Neutrophil (primary cell): ENCODE data around the gene GPC6.

ENCODE experiments used
- H3K27ac ChIP-seq: fragments of 200-600 bp; sonication (generic); 2 replicates; pipeline ENCODE4 v1.5.1; 2016; ENCODE audit warnings: mild to moderate bottlenecking, moderate library complexity
- H3K27me3 ChIP-seq: fragments of 200-600 bp; sonication (generic); 2 replicates; pipeline ENCODE4 v1.6.0; 2016; ENCODE audit warnings: mild to moderate bottlenecking
- H3K36me3 ChIP-seq: fragments of 200-600 bp; sonication (generic); 2 replicates; pipeline ENCODE4 v1.5.1; 2017
- H3K4me1 ChIP-seq, 2 experiments: fragments of 200-600 bp in 1 of 2; sonication (generic) in 1 of 2; 1 replicate in 1 of 2; 2 replicates in 1 of 2; pipeline versions ENCODE4 v1.5.1 to v1.6.1; 2013 to 2016; ENCODE audit warnings: low read depth in 1 of 2, low read length in 1 of 2, mild to moderate bottlenecking in 1 of 2, moderate library complexity in 1 of 2; ENCODE audit not compliant: control insufficient read depth in 1 of 2, insufficient read depth in 1 of 2
- H3K4me3 ChIP-seq, 2 experiments: fragments of 200-600 bp in 1 of 2; sonication (generic) in 1 of 2; 1 replicate in 1 of 2; 2 replicates in 1 of 2; pipeline ENCODE4 v1.5.1; 2013 to 2016; ENCODE audit warnings: low read depth in 1 of 2, low read length in 1 of 2, mild to moderate bottlenecking in 1 of 2, moderate library complexity in 1 of 2
- H3K9me3 ChIP-seq: fragments of 200-600 bp; sonication (generic); 2 replicates; pipeline ENCODE4 v1.5.1; 2016
- TF ChIP-seq, protein P1 (sequence below): fragments of 200-600 bp; sonication (generic); IDR thresholded peaks from 2 replicates; pipeline ENCODE4 v1.5.1; 2016; ENCODE audit warnings: antibody characterized with exemption

GPC6 gene

DNA sequence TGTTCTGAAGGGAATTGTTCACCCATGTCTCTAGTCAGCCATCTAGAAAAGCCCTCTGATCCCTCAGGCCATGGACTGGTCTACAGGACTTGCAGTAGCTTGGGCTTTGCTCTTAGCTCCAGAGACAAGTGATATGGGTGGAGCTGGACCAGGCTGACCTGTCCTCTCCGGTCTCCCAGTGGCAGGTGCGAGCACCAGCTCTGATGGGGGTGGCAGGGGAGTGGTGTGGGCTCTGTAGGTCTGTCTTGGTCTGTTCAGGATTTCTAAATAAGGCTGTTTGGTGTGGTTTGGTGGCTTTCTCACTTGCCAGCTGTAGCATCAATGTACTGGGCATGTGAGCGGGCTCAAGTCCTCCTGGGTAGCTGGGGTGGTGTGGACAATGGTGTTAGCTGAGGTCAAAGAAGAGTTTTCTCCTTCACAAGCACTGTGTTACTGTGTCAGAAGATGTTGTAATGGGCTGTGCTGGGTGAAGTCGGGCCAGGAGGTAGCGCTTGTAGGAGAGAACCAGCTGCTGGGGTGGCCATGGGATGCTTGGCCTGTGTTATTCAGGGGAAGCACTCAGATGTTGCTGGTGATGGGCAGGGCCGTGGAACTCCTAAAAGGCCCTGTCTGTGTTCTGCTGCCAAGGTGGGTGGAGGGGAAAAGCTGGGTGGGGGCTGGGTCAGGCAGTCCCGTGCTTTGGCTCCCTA lies 16.9 kb downstream of the GPC6 start:
- H3K27me3 ChIP-seq = no peaks in the 10 kb centered on the region
- H3K27ac ChIP-seq = no peak overlapping the region
- H3K36me3 ChIP-seq = no peaks in the 10 kb centered on the region
- no peaks in the 10 kb centered on the region for H3K4me1 ChIP-seq
- no peaks in the 10 kb centered on the region for H3K9me3 ChIP-seq
- no peak overlapping the region for H3K4me3 ChIP-seq
- TF ChIP-seq, protein P1, sequence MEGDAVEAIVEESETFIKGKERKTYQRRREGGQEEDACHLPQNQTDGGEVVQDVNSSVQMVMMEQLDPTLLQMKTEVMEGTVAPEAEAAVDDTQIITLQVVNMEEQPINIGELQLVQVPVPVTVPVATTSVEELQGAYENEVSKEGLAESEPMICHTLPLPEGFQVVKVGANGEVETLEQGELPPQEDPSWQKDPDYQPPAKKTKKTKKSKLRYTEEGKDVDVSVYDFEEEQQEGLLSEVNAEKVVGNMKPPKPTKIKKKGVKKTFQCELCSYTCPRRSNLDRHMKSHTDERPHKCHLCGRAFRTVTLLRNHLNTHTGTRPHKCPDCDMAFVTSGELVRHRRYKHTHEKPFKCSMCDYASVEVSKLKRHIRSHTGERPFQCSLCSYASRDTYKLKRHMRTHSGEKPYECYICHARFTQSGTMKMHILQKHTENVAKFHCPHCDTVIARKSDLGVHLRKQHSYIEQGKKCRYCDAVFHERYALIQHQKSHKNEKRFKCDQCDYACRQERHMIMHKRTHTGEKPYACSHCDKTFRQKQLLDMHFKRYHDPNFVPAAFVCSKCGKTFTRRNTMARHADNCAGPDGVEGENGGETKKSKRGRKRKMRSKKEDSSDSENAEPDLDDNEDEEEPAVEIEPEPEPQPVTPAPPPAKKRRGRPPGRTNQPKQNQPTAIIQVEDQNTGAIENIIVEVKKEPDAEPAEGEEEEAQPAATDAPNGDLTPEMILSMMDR = no peak

DNA sequence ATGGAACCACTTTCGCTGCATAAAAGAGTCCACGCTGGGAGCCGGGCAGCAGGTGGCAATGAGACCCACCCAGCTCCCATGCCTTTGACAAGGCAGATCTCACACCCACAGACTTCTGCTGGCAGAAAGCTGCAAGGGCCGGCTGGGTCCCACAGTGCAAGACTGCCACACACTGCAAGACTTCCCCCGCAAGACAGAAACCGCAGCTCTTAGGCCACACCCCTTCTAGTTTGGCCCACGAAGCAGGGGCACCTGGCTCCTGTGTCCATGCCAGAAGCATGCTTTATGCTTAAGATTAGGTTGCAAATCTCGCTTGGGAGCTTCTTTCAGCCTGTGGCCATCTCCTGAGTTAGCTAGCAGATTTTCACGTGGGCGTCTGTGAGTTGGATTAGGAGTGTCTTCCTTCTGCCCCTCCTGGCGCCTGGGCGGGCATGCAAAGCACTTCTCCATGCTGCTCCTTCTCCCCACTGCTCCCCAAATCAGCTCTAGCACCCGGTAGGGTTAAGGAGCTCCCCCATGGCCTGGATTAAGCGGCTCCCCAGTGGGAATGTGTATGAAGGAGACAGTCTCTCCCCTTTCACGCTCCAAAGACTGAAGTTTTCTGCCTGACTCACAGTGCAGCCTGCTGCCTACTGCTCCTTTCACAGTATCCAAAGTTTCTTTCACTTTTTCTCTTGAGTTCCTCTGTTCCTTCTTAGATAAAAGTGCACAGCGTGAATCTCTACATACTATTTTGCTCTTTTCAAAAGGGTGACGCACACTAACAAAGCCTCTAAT lies 17.7 kb downstream of the GPC6 start:
- TF ChIP-seq, protein P1 = no peak
- Histone ChIP-seq H3K27me3 (no peaks in the 10 kb centered on the region), H3K4me1 (no peaks in the 10 kb centered on the region), H3K4me3 (no peak overlapping the region), H3K27ac (no peak overlapping the region), H3K9me3 (no peaks in the 10 kb centered on the region), H3K36me3 (no peaks in the 10 kb centered on the region)

DNA sequence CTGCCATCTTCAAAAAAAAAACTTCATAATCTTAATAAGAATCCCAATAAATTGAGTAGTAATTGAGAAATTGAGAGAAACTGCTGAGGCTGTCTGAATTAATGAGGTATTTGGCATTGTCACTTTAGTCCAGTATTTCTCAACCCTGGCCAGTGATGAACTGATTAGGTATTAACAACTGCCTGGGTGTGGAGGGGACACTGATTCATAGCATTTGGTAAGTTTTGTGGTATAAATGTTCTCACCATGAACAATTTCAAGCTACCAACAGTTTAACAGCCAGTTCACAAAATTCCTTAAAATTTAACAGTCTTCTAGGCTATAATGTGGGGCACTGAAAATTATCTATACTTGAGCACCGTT lies 18.3 kb downstream of the GPC6 start:
- H3K27ac ChIP-seq = no peak overlapping the region
- no peak overlapping the region for H3K4me3 ChIP-seq
- no peaks in the 10 kb centered on the region for H3K9me3 ChIP-seq
- no peaks in the 10 kb centered on the region for H3K4me1 ChIP-seq
- no peaks in the 10 kb centered on the region for H3K36me3 ChIP-seq
- TF ChIP-seq, protein P1 = no peak
- H3K27me3 ChIP-seq = no peaks in the 10 kb centered on the region

DNA sequence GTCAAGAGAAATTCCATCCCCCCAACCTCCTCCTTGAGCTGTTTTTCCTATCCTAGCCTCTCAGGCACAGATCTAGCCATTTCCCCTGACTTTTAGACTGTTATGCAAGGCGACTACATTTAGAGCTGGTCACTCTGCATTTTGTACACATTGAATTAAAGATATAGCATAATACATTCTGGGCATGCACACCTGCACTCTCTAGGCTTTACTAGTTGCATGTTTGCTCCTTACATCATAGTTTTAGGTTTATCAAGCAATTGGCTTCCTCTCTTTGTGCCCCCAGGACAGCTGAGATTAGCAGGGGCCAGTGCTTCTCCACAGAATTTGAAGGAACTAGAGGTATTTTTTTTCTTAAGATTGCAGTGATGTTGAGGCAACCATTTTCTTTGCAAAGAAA lies 19.5 kb downstream of the GPC6 start:
- no peaks in the 10 kb centered on the region for H3K36me3 ChIP-seq
- no peak overlapping the region for H3K4me3 ChIP-seq
- no peaks in the 10 kb centered on the region for H3K4me1 ChIP-seq
- no peak overlapping the region for H3K27ac ChIP-seq
- TF ChIP-seq, protein P1 = no peak
- no peaks in the 10 kb centered on the region for H3K27me3 ChIP-seq
- no peaks in the 10 kb centered on the region for H3K9me3 ChIP-seq

DNA sequence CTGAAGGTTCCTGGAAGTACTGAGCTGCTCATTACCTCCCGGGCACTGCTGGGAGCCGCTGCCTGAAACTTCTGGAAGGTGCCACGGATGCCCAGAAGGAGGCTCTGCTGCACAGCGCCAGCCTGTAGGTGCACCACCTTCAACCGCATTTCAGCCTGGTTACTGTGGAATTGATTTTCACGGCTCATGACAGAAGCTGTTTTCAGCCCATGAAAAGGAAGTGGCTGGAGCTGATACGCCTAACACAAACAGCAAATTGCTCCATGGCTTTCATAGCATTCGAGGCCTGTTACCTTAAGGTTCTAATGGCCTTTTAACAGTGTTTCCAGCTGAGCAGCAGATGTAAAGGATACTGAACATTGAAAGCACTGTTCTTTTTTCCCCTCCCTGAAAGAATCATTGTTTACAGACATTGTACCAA lies 22.0 kb downstream of the GPC6 start:
- Histone ChIP-seq H3K36me3 (no peaks in the 10 kb centered on the region), H3K4me1 (no peaks in the 10 kb centered on the region), H3K4me3 (no peak overlapping the region), H3K27ac (no peak overlapping the region), H3K27me3 (no peaks in the 10 kb centered on the region), H3K9me3 (no peaks in the 10 kb centered on the region)
- TF ChIP-seq, protein P1 = no peak
